GM19023 (cell line): ENCODE data around the gene LSP1.

Source experiments
- ATAC-seq: cut with Tn5 transposase; IDR thresholded peaks from one replicate; pipeline ENCODE4 v1.9.1; 2021; ENCODE audit warnings: mild to moderate bottlenecking, moderate library complexity; ENCODE audit not compliant: unreplicated experiment

The LSP1 gene

GRCh38 chr11:1847006-1847735, 5.7 kb upstream of the LSP1 start:
- ATAC-seq, result no peak

- ATAC-seq, result no peak
Measured at GRCh38 chr11:1847926-1848639, 4.8 kb upstream of the LSP1 start.

GRCh38 chr11:1848640-1849430, 4.0 kb upstream of the LSP1 start:
- ATAC-seq, result no peak

DNA sequence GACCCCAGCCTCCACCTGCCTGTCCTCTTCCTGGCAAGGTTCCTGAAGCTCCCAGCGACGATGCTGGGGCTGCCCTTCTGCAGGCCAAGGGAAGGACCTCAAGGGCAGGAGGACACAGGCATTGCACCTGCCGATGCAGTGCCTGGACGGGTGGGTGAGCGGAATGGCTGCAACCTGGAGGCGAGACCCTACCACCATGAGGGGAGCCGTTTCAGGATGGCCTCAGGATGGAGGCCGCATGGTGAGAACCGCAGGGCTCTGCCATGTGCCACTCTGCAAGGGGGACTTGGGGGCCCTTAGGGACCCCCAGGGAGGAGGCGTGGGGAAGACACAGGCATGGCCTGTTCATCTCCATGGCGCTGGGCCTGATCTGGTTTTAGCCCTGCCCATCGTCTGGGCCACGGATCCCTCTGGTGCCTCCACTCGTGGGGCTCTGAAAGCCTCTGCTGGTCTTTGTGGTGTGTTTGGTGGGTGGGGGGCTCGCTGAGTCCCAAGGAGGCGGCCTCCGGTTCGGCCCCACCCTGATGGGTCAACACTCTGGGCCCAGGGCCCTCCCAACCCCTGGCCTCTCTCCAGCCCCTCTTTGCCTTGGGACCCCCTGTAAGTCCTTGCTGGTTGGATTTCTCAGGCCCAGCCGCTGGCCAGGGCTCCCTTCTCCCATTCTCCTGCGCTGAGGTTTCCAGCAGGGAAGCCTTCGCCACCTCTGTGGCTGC, 1.3 kb upstream of the LSP1 start:
- ATAC-seq, result no peak

GRCh38 chr11:1852271-1852876, 510 bp upstream of the LSP1 start:
- no peak for ATAC-seq

DNA sequence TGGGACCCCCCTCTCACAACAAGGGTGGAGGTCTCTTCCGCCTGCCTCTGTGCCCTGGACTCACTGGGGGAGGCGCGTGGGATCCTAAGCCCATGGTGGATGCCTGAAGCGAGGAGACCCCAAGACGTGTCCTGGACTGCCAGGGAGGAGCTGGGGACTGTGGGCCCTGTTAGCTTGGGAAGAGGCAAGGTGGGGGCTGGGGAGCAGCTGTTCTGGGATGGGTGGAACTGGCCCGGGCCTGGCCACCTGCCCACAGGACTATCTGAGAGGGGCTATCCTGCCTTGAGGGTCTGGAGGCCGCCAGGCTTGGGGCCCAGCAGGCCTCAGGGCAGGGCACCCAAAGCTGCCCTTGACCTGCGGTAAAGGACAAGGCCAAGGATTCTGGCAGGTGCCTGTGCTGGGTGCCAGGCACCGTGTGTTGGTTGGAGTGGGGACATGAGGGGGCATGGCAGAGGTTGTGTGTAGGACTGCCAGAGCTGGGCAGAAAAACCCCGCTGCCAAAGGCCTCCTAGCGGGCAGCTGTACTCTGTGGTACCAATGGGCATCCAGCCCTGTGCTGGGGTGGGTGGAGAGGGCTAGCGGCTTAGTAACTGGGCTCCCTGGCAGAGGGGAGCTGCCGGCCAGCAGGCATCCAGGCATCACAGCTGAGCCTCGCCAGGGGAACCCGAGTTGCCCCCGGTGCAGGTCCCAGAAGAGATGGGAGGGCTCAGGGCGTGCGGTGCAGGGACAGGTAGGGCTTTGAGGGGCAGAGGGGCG, 670 bp downstream of the LSP1 start:
- no peak for ATAC-seq

GRCh38 chr11:1854132-1854948, 1.5 kb downstream of the LSP1 start:
- ATAC-seq, result peak; percentile 31

DNA sequence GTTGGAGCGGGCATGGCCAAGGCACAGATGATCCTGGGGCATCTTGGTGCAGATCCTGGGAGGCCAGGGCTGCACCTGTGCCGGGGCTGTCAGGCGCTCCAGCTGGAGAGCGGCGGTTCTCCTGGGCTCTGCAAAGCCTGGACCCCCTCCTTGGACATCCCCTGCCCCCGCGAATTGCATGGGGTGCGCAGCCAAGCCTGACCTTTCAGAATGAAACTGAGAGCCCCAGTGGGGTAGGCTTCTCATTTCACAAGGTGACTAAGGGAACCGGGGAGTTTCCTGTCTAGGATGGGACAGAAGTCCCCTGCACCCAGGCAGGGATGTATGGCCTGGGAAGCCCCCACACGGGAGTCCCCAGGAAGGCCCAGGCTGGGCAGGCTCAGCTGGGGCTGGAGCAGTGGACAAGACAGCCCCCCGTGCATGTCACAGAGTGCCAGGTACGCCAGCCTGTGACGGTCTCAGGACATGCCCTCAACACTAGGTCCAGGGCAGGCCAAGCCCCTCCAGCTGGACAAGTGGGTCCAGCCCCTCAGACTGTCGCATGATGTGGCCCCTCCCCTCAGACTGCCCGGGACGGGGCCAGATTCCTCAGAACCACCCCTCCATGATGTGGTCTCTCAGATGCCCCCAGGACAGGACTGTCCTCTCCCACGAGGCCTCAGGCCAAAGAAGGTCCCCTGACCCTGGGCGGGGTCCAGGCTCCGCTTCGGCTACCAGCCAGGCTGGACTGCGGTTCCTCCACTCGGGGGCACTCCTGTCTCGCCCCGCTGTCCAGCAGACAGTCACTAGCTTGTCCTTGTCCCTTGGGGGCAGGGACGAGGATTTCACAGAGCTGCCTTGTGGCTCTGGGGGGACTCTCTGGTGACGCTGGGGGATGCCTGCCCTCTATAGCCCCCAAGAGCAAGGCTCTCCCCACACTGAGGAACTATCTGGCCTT, 2.3 kb downstream of the LSP1 start:
- ATAC-seq, result peak; percentile 38

- ATAC-seq, result no peak
Measured at GRCh38 chr11:1855886-1856265, 3.0 kb downstream of the LSP1 start.

DNA sequence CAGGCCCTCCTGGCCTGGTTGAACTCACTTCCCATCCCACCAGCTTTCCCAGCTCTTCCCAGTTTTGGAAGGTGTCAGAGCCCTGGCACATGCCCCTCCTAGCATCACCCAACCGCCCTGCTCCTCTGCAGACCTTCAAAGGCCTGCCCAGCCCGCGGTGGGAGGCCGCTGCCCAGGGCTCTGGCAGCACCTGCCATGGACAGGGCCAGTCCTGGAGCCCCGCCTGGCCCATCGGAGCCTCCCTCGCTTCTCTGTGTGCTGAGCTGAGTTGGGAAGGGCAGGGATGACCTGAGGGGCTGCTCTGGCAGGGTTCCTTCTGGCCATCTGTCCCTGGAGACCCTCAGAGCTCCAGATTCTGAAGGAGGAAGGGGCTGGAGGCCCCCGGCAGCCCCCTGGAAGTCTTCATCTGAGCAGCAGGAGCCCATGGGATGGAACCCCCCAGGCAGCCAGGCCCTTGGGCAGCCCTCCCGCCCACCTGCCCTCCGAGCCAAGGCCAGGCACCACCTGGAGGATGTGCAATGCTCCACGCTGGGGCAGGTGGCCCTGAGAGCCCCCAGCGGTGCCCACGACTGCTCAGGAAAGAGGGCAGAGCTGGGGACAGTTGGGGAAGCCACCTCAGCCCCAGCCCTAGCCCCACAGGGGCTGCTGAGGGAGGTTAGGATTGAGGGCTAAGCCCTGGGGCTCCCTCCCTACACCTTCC, 3.6 kb downstream of the LSP1 start:
- no peak for ATAC-seq

DNA sequence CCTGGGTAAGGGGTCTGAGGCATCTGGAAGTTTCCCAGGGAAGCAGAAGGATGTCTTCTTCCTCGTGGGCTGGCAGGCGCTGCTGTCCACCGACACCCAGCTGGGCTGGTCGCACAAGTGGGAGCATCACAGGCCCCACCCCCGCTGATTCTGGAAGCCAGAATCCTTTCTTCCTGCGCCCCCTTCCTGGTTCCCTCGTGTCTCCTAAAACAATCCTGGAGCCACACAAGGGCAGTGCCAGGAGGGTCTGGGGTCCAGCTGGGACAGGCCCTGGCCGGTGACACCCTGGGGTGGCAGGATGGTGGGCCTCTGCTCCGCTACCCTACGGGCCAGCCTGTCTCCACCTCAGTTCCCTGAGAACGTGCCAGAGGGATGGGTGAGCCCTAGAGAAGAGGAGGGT, 4.2 kb downstream of the LSP1 start:
- ATAC-seq, result no peak

GRCh38 chr11:1858154-1858553, 5.3 kb downstream of the LSP1 start:
- no peak for ATAC-seq

DNA sequence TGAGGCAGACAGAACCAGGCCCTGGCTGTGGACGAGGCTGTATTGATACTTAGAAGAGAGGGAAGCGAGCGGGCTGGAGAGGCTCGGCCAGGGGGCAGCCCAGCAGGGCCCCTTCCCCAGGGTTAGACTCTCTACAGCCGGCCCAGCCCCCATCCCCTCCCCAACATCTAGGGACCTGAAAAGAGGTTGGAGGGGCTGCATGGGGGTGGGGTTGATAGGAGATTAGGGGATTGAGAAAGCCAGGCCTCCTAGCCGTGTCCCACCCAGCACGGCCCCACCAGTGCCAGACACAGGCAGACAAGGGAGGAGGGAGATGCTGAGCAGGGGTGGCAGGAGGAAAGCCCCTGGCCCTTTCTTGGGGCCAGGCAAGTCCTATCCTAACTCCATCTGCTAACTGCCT, 5.7 kb downstream of the LSP1 start:
- no peak for ATAC-seq

GRCh38 chr11:1859004-1859403, 6.1 kb downstream of the LSP1 start:
- no peak for ATAC-seq

DNA sequence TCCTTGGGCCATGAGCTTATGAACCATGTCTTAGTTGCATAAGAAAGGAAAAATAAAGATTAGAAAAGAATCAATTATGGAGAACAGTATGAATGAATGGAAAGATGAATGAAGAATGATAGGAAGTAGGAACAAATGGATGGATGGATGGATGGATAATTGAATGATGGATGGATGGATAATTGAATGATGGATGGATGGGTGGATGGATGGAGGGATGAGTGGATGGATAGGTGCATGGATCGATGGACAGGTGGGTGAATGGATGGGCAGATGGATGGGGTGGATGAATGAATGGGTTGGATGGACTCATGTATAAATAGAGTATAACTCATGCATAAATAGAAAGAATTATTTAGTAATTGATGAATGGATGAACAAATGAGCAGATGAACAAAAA, 7.2 kb downstream of the LSP1 start:
- ATAC-seq, result no peak

DNA sequence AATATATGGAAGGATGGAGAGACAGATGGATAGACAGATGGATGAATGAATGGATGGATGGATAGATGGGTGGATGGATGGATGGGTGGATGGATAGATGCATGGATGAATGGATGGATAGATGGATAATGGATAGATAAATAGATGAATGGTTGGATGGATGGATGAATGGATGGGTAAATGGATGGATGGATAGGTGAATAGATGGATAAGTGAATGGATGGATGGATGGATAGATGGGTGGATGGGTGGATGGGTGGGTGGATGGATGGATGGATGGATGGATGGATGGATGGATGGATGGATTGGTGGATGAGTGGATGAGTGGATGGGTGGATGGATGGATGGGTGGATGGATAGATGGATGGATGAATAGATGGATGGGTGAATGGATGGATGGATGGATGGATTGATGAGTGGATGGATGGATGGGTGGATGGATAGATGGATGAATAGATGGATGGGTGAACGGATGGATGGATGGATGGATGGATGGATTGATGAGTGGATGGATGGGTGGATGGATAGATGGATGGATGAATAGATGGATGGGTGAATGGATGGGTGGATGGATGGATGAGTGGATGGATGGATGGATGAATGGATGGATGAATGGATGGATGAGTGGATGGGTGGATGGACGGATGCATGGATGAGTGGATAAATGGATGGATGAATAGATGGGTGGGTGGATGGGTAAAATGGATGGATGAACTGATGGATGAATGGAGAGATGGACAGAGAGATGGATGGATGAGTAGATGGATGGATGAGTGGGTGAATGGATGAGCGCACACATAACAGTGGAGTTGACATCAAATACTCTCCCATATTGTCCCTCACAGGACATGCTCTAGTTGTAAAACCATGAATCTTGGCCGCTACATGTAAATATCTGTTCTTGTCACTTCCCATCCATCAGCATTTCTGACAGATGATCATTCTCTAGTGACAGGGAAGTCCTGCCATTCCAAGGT, 8.8 kb downstream of the LSP1 start:
- no peak for ATAC-seq
